Breast epithelium (tissue), 4 donors: ENCODE results near the gene TMEM132D. TPM values are rescaled to one million over a fixed set of nuclear protein-coding genes. Genes with fewer than 3 reads are reported as not detected.

ENCODE experiments used
- DNase-seq, 2 donors: peaks; one replicate each; pipeline ENCODE4 v3.0.0-alpha.2; 2019; ENCODE audit warnings: low spot score in 2 of 2
- H3K27ac ChIP-seq, 2 donors: fragments of 200-600 bp; sonication (generic) in 1 of 2; one replicate each; pipeline ENCODE4 v1.5.1; 2016 to 2019; ENCODE audit warnings: mild to moderate bottlenecking in 1 of 2
- H3K27me3 ChIP-seq, 2 donors: fragments of 200-600 bp; sonication (generic) in 1 of 2; one replicate each; pipeline versions ENCODE4 v1.5.1 to v1.6.0; 2017 to 2019; ENCODE audit warnings: control low read depth in 1 of 2, mild to moderate bottlenecking in 1 of 2
- H3K36me3 ChIP-seq: fragments of 200-600 bp; one replicate; pipeline ENCODE4 v1.5.1; 2019
- H3K4me1 ChIP-seq, 2 donors: fragments of 200-600 bp; sonication (generic); one replicate each; pipeline ENCODE4 v1.5.1; 2016 to 2019; ENCODE audit warnings: control low read depth in 1 of 2
- H3K4me3 ChIP-seq, 3 donors: fragments of 200-600 bp; sonication (generic); 1 replicate in 2 of 3; 2 replicates in 1 of 3; pipeline ENCODE4 v1.5.1; 2016 to 2019; ENCODE audit warnings: mild to moderate bottlenecking in 3 of 3, moderate library complexity in 2 of 3
- H3K9me3 ChIP-seq, 2 donors: fragments of 200-600 bp; sonication (generic) in 1 of 2; one replicate each; pipeline ENCODE4 v1.5.1; 2016 to 2019; ENCODE audit warnings: control low read depth in 1 of 2
- POLR2A ChIP-seq: fragments of 450-650 bp; IDR thresholded peaks from one replicate; pipeline ENCODE4 v1.6.1; 2016; ENCODE audit warnings: antibody characterized with exemption, mild to moderate bottlenecking, moderate library complexity
- POLR2AphosphoS5 ChIP-seq, 3 donors: sonication (generic); formaldehyde crosslinking; IDR thresholded peaks; one replicate each; pipeline ENCODE4 v1.6.1; 2017; ENCODE audit warnings: antibody characterized with exemption in 3 of 3
- intact Hi-C: fragments of 100-400 bp; cut with DNase I; formaldehyde crosslinking; loops from one replicate; pipeline ENCODE4 v1.15.1; 2023; ENCODE audit warnings: low total_unique reads
- total RNA-seq, 3 donors: library from RNA; depleted of rRNA; stranded (reverse); fragments of >200 nt; gene quantifications; one replicate each; pipeline ENCODE4 v1.1.0, GENCODE V29; 2016
- TF ChIP-seq, protein P1 (sequence below), 3 donors: fragments of 450-650 bp; IDR thresholded peaks; one replicate each; pipeline ENCODE4 v1.5.1; 2016 to 2017; ENCODE audit warnings: antibody characterized with exemption in 3 of 3, mild to moderate bottlenecking in 3 of 3, moderate library complexity in 3 of 3

TMEM132D gene
- total RNA-seq, 3 donors from 2014 or later, result not detected

DNA sequence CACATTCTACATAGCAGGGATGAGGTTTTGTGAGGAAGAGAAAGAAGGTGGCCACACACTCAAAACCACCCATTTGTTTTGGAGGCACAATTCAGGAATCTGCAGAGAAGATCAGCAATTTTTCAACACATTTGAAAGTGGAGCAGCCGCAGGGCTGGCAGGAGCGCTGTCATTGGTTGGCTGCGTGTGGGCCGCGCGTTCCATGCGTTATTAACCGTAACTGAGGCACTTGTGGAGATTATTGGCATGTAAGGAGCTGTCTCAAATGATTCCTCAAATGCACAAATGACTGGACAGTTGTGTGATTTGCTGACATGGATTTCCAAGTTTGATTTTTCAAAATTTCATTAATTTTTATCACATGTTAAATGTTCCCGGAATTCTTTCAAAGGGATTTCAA, 318.5 kb downstream of the TMEM132D start:
- Histone ChIP-seq H3K4me3 (no peak overlapping the region), H3K4me1 (no peaks in the 10 kb centered on the region), H3K27ac (no peak overlapping the region), H3K9me3 (peaks cover 0 to 18% of the 10 kb centered on the region in 2 donors), H3K36me3 (no peaks in the 10 kb centered on the region), H3K27me3 (no peaks in the 10 kb centered on the region)
- TF ChIP-seq POLR2A (no peak), POLR2AphosphoS5 (IDR thresholded peaks at IDR 0.05) (no peak)
- TF ChIP-seq, protein P1, sequence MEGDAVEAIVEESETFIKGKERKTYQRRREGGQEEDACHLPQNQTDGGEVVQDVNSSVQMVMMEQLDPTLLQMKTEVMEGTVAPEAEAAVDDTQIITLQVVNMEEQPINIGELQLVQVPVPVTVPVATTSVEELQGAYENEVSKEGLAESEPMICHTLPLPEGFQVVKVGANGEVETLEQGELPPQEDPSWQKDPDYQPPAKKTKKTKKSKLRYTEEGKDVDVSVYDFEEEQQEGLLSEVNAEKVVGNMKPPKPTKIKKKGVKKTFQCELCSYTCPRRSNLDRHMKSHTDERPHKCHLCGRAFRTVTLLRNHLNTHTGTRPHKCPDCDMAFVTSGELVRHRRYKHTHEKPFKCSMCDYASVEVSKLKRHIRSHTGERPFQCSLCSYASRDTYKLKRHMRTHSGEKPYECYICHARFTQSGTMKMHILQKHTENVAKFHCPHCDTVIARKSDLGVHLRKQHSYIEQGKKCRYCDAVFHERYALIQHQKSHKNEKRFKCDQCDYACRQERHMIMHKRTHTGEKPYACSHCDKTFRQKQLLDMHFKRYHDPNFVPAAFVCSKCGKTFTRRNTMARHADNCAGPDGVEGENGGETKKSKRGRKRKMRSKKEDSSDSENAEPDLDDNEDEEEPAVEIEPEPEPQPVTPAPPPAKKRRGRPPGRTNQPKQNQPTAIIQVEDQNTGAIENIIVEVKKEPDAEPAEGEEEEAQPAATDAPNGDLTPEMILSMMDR (IDR thresholded peaks at IDR 0.05), result no peak
- no peak for DNase-seq
- intact Hi-C loops, result no loop called here

DNA sequence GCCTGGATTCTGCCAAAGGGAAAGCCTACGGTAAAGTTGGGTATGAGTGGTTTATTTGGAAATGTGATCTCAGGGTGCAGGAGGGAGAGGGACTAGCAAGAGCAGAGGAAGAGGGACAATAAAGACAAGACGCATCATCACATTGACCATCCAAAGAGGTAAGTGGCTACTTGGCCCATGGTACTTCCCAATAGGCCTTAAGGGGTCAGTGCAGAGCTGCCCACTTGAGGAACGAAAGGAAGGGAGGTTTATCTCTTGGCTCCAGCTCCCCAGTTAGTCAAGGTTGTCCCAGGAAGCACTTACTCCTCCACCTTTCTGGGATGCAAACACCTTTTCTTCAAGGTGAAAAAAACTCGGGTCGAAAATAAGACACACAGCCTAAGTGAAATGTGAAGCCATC, 323.9 kb downstream of the TMEM132D start:
- H3K9me3 ChIP-seq, result no peaks in the 10 kb centered on the region
- H3K36me3 ChIP-seq, result no peaks in the 10 kb centered on the region
- H3K4me1 ChIP-seq, result no peaks in the 10 kb centered on the region
- no peak for DNase-seq
- intact Hi-C loops, result no loop called here
- H3K27me3 ChIP-seq, result no peaks in the 10 kb centered on the region
- no peak overlapping the region for H3K27ac ChIP-seq
- H3K4me3 ChIP-seq, result no peak overlapping the region
- no peak for TF ChIP-seq POLR2A
- TF ChIP-seq POLR2AphosphoS5 (IDR thresholded peaks at IDR 0.05), result no peak
- TF ChIP-seq, protein P1 (IDR thresholded peaks at IDR 0.05), result no peak

- intact Hi-C loops, result loop anchor here (5.0 kb wide), 1 partner anchor 405 kb away; no protein-coding TSS in a partner anchor
- Histone ChIP-seq H3K9me3 (peaks cover 0 to 11% of the 10 kb centered on the region in 2 donors), H3K36me3 (no peaks in the 10 kb centered on the region), H3K4me1 (no peaks in the 10 kb centered on the region), H3K27ac (no peak overlapping the region), H3K4me3 (no peak overlapping the region), H3K27me3 (no peaks in the 10 kb centered on the region)
- TF ChIP-seq POLR2AphosphoS5 (IDR thresholded peaks at IDR 0.05) (no peak), POLR2A (no peak)
- TF ChIP-seq, protein P1 (IDR thresholded peaks at IDR 0.05), result no peak
- DNase-seq, result no peak
Measured at GRCh38 chr12:129571901-129572494, 331.8 kb downstream of the TMEM132D start.

GRCh38 chr12:129570796-129571400, 332.9 kb downstream of the TMEM132D start:
- no peak for DNase-seq
- intact Hi-C loops, result loop anchor here (5.0 kb wide), 1 partner anchor 406 kb away; no protein-coding TSS in a partner anchor
- Histone ChIP-seq H3K4me1 (no peaks in the 10 kb centered on the region), H3K4me3 (no peak overlapping the region), H3K36me3 (no peaks in the 10 kb centered on the region), H3K27me3 (no peaks in the 10 kb centered on the region), H3K9me3 (peaks cover 0 to 11% of the 10 kb centered on the region in 2 donors), H3K27ac (no peak overlapping the region)
- TF ChIP-seq POLR2A, result no peak
- TF ChIP-seq, protein P1 (IDR thresholded peaks at IDR 0.05), result no peak
- TF ChIP-seq POLR2AphosphoS5 (IDR thresholded peaks at IDR 0.05), result no peak

- Histone ChIP-seq H3K4me3 (no peak overlapping the region), H3K36me3 (no peaks in the 10 kb centered on the region), H3K9me3 (peaks cover 0 to 11% of the 10 kb centered on the region in 2 donors), H3K27ac (no peak overlapping the region), H3K27me3 (no peaks in the 10 kb centered on the region), H3K4me1 (no peaks in the 10 kb centered on the region)
- TF ChIP-seq, protein P1 (IDR thresholded peaks at IDR 0.05), result no peak
- TF ChIP-seq POLR2A, result no peak
- no peak for TF ChIP-seq POLR2AphosphoS5 (IDR thresholded peaks at IDR 0.05)
- intact Hi-C loops, result no loop called here
- no peak for DNase-seq
Measured at GRCh38 chr12:129566800-129567199, 337.0 kb downstream of the TMEM132D start.
